K562 (cell line): ENCODE data around the gene GP1BA. TPM values are rescaled to one million over a fixed set of nuclear protein-coding genes. Genes with fewer than 3 reads are reported as not detected.

Experiments
- ATF6 ChIP-seq: sonication (generic); formaldehyde crosslinking; IDR thresholded peaks from 2 replicates; pipeline ENCODE4 v1.4.0; 2020; ENCODE audit warnings: mild to moderate bottlenecking, missing genetic modification reagents
- BCLAF1 ChIP-seq, 2 experiments: fragments of 450-650 bp in 1 of 2; IDR thresholded peaks; 2 replicates each; pipeline ENCODE4 v1.6.1; 2011 to 2017; ENCODE audit warnings: low read depth in 2 of 2, antibody characterized with exemption in 1 of 2, borderline replicate concordance in 1 of 2, low read length in 1 of 2, mild to moderate bottlenecking in 1 of 2, mixed read lengths in 1 of 2; ENCODE audit not compliant: control insufficient read depth in 1 of 2
- CHD7 ChIP-seq: fragments of 200-600 bp; sonication (generic); IDR thresholded peaks from one replicate; pipeline ENCODE4 v1.6.1; 2012; ENCODE audit warnings: mild to moderate bottlenecking, low read depth, low read length, inconsistent platforms
- KDM4B ChIP-seq, 2 experiments: fragments of 450-650 bp in 1 of 2; sonication (generic) in 1 of 2; IDR thresholded peaks; 2 replicates each; pipeline ENCODE4 v1.6.1; 2016 to 2017; ENCODE audit warnings: borderline replicate concordance in 2 of 2, antibody characterized with exemption in 1 of 2, low read depth in 1 of 2, mild to moderate bottlenecking in 1 of 2
- PHF8 ChIP-seq: fragments of 200-600 bp; sonication (generic); IDR thresholded peaks from 2 replicates; pipeline ENCODE4 v1.6.1; 2012; ENCODE audit warnings: mixed run types, mild to moderate bottlenecking, inconsistent platforms, low read length, moderate library complexity, borderline replicate concordance
- RFX7 ChIP-seq: fragments of 250-450 bp; sonication (Bioruptor Pico); IDR thresholded peaks from 2 replicates; pipeline ENCODE4 v1.5.1; 2021; ENCODE audit warnings: mild to moderate bottlenecking
- SPI1 ChIP-seq: IDR thresholded peaks from 2 replicates; pipeline ENCODE4 v1.6.1; 2011; ENCODE audit warnings: low read depth, low read length, control low read depth, borderline replicate concordance
- SRSF1 ChIP-seq: fragments of 200-400 bp; formaldehyde crosslinking; IDR thresholded peaks from 2 replicates; pipeline ENCODE4 v1.6.1; 2017; ENCODE audit warnings: mild to moderate bottlenecking, low read depth, low read length, moderate library complexity
- SRSF9 ChIP-seq: fragments of 200-400 bp; formaldehyde crosslinking; IDR thresholded peaks from 2 replicates; pipeline ENCODE4 v1.6.1; 2017; ENCODE audit warnings: low read depth, low read length, borderline replicate concordance
- polyA plus RNA-seq, 8 experiments: library from polyadenylated mRNA; depleted of rRNA in 4 of 8; stranded (reverse) in 5 of 8; unstranded in 3 of 8; fragments of >200 nt; fragmentation: Nextera tagmentation in 2 of 8; fragmentation: Illumina TruSeq in 1 of 8; extraction: Ambion mirVana in 2 of 8; extraction: Trizol in 1 of 8; gene quantifications; 2 replicates each; pipeline versions ENCODE4 v1.2.1 to v1.2.3, GENCODE V29; 2011 to 2014; ENCODE audit warnings: inconsistent platforms in 1 of 8, missing spikeins in 1 of 8
- total RNA-seq, 7 experiments: library from RNA; depleted of rRNA in 6 of 7; stranded (reverse); fragments of >200 nt in 6 of 7; fragmentation: Illumina TruSeq in 2 of 7; extraction: Trizol in 2 of 7; gene quantifications; 2 replicates each; pipeline versions ENCODE4 v1.2.1 to v1.2.3, GENCODE V29; 2011 to 2021; ENCODE audit warnings: low replicate concordance in 1 of 7

Gene GP1BA
- total and polyA plus RNA-seq, 9 of the 15 experiments (the other 6 are each of a cell fraction or from before 2014, with no cell fraction given): 0.01 TPM; not detected in 8

GRCh38 chr17:4948166-4948930 lies 16.3 kb downstream of the GP1BA start, which contains the start of gene PFN1 (continued):
- TF ChIP-seq BCLAF1 (IDR thresholded peaks at IDR 0.05; ENCODE audit: borderline replicate concordance in 1 of 2, control insufficient read depth in 1 of 2, low read depth in 2 of 2, low read length in 1 of 2): no peak
- TF ChIP-seq RFX7: no peak
- 0 out of 4 replicates have a peak, but pooled peaks of 1 of the 2 experiments have one; percentile 44 for TF ChIP-seq KDM4B (IDR thresholded peaks at IDR 0.05; ENCODE audit: borderline replicate concordance in 2 of 2, low read depth in 1 of 2)
- TF ChIP-seq SRSF1: no peak
- TF ChIP-seq SPI1: no peak
- 0 out of 2 replicates have a peak, but pooled peaks have one; percentile 25 for TF ChIP-seq ATF6 (CRISPR knock-in tag)
- TF ChIP-seq PHF8: peak; percentile 71
- TF ChIP-seq SRSF9: no peak
- no peak for TF ChIP-seq CHD7
